ENCODE measurements around the gene PSG6.
"Not testable (repeated sequence)": the region's sequence is repeated elsewhere in the genome, so short reads cannot be mapped to it uniquely, and the experiment has no call there.

The PSG6 gene

DNA sequence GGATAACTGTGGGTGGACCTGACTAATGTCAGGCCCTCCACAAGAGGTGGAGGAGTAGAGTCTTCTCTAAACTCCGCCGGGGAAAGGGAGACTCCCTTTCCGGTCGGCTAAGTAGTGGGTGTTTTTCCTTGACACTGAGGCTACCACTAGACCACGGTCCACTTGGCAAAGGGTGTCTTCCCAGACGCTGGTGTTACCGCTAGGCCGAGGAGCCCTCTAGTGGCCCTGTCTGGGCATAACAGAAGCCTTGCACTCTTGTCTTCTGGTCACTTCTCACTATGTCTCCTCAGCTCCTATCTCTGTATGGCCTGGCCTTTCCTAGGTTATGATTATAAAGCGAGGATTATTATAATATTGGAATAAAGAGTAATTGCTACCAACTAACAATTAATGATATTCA lies 5.4 kb upstream of the PSG6 start:
- not testable (repeated sequence) for H3K27me3 ChIP-seq (ENCODE audit: insufficient read depth, low read length, poor library complexity, severe bottlenecking); H3K79me2 ChIP-seq (ENCODE audit: insufficient read depth, low read length); H3K36me3 ChIP-seq (ENCODE audit: insufficient read depth, low read length); H3K9me3 ChIP-seq (ENCODE audit: insufficient read depth, low read depth, low read length); H3K9me2 ChIP-seq (replicated peaks; ENCODE audit: low read depth, low read length); H2AFZ ChIP-seq (ENCODE audit: low read length); H3K4me1 ChIP-seq (ENCODE audit: insufficient read depth, low read length, poor library complexity, severe bottlenecking); H3K4me3 ChIP-seq (ENCODE audit: low read length, poor library complexity, severe bottlenecking); H3F3A ChIP-seq (ENCODE audit: low read depth); H3K4me2 ChIP-seq (ENCODE audit: low read depth, low read length, poor library complexity, severe bottlenecking); H3K9ac ChIP-seq (ENCODE audit: low read depth, low read length, poor library complexity, severe bottlenecking); H4K20me1 ChIP-seq (ENCODE audit: insufficient read depth, low read length, poor library complexity, severe bottlenecking)
- TF ChIP-seq, protein P1, sequence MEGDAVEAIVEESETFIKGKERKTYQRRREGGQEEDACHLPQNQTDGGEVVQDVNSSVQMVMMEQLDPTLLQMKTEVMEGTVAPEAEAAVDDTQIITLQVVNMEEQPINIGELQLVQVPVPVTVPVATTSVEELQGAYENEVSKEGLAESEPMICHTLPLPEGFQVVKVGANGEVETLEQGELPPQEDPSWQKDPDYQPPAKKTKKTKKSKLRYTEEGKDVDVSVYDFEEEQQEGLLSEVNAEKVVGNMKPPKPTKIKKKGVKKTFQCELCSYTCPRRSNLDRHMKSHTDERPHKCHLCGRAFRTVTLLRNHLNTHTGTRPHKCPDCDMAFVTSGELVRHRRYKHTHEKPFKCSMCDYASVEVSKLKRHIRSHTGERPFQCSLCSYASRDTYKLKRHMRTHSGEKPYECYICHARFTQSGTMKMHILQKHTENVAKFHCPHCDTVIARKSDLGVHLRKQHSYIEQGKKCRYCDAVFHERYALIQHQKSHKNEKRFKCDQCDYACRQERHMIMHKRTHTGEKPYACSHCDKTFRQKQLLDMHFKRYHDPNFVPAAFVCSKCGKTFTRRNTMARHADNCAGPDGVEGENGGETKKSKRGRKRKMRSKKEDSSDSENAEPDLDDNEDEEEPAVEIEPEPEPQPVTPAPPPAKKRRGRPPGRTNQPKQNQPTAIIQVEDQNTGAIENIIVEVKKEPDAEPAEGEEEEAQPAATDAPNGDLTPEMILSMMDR (conservative IDR thresholded peaks at IDR 0.05; ENCODE audit: low read length): peak; percentile 59

DNA sequence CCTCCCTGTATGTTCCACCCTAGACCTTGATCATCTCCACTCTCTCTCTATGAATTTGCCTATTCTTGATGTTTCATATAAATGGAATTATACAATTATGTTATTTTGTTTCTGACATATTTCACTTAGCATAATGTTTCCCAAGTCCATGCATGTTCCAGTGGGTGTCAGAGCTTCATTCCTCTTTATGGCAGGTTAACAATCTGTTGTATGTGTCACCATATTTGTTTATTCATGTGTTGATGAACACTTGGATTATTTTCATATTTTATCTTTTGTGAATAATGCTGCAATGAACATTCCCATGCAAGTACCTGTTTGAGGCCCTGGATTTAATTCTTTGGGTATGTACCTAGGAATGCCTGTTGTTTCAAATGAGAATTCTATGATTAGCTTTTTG lies 3.3 kb upstream of the PSG6 start:
- H3K4me3 ChIP-seq (ENCODE audit: low read length, poor library complexity, severe bottlenecking); H3K4me1 ChIP-seq (ENCODE audit: insufficient read depth, low read length, poor library complexity, severe bottlenecking); H3K4me2 ChIP-seq (ENCODE audit: low read depth, low read length, poor library complexity, severe bottlenecking); H2AFZ ChIP-seq (ENCODE audit: low read length); H3K9ac ChIP-seq (ENCODE audit: low read depth, low read length, poor library complexity, severe bottlenecking); H3K79me2 ChIP-seq (ENCODE audit: insufficient read depth, low read length); H3K9me2 ChIP-seq (replicated peaks; ENCODE audit: low read depth, low read length); H3F3A ChIP-seq (ENCODE audit: low read depth); H3K9me3 ChIP-seq (ENCODE audit: insufficient read depth, low read depth, low read length); H4K20me1 ChIP-seq (ENCODE audit: insufficient read depth, low read length, poor library complexity, severe bottlenecking); H3K27me3 ChIP-seq (ENCODE audit: insufficient read depth, low read length, poor library complexity, severe bottlenecking); H3K36me3 ChIP-seq (ENCODE audit: insufficient read depth, low read length): not testable (repeated sequence)

DNA sequence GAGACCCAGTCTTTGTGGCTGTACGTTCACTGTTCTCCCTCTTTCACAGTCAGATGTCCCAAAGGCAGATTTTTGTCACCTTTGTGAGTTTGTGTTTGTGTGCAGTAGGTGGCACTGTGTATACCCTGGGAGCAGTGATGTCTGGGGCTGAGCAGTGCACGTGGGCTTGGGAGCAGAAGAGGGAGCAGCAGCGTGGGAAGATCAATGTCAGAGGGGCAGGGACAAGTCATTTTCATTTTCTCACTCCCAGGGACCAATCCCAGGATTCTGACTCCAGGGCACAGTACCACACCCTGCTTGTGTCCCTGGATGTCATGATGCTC lies 2.0 kb upstream of the PSG6 start:
- Histone ChIP-seq H3K27me3 (ENCODE audit: insufficient read depth, low read length, poor library complexity, severe bottlenecking) (no peaks in the 10 kb centered on the region), H3F3A (ENCODE audit: low read depth) (no peaks in the 10 kb centered on the region), H3K4me3 (ENCODE audit: low read length, poor library complexity, severe bottlenecking) (no peak overlapping the region), H3K4me2 (ENCODE audit: low read depth, low read length, poor library complexity, severe bottlenecking) (no peak overlapping the region), H3K9ac (ENCODE audit: low read depth, low read length, poor library complexity, severe bottlenecking) (no peak overlapping the region), H3K9me3 (ENCODE audit: insufficient read depth, low read depth, low read length) (no peaks in the 10 kb centered on the region), H3K9me2 (replicated peaks; ENCODE audit: low read depth, low read length) (no peaks in the 10 kb centered on the region), H3K36me3 (ENCODE audit: insufficient read depth, low read length) (no peaks in the 10 kb centered on the region), H4K20me1 (ENCODE audit: insufficient read depth, low read length, poor library complexity, severe bottlenecking) (no peaks in the 10 kb centered on the region), H3K79me2 (ENCODE audit: insufficient read depth, low read length) (no peaks in the 10 kb centered on the region), H2AFZ (ENCODE audit: low read length) (no peak overlapping the region), H3K4me1 (ENCODE audit: insufficient read depth, low read length, poor library complexity, severe bottlenecking) (no peaks in the 10 kb centered on the region)
- TF ChIP-seq, protein P1 (conservative IDR thresholded peaks at IDR 0.05; ENCODE audit: low read length): peak; percentile 11; the same call in 1 of the 2 replicates
- TF ChIP-seq EZH2phosphoT487 (IDR thresholded peaks at IDR 0.05; ENCODE audit: borderline replicate concordance): no peak

DNA sequence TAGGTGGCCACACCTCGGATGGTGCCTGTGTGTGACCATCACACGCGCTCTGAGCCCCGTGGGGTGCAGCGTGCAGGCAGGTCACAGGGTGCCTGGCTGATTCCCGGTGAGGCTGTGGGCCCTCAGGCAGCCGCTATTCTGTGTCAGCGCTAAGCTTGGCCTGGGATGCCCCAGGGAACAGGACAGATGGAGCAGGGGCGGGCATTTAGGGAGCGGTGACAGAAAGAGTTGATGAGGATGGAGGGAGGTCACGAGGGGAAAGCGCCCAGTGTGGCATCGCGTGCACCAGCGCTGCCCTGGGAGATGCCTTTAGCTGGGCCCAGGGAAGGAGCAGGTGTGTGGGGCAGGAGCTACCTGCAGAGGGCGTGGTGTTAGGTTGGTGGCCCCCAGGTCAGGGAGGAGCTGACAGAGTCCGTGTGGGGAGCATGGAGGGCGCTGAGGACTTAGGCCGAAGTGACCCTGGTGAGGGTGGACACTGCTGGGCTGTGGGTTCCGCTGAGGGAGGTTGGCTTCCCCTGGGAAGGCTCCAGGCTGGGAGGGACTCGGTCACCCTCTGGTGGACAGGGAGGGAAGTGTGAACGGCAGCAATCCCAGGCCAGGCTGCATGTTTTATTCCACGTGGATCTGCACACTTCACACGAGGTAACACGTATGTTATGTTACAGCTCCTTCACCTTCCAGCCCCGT lies 1.5 kb upstream of the PSG6 start:
- H3K9ac ChIP-seq (ENCODE audit: low read depth, low read length, poor library complexity, severe bottlenecking); H3K79me2 ChIP-seq (ENCODE audit: insufficient read depth, low read length); H3K4me3 ChIP-seq (ENCODE audit: low read length, poor library complexity, severe bottlenecking); H3K9me2 ChIP-seq (replicated peaks; ENCODE audit: low read depth, low read length); H3K9me3 ChIP-seq (ENCODE audit: insufficient read depth, low read depth, low read length); H3K27me3 ChIP-seq (ENCODE audit: insufficient read depth, low read length, poor library complexity, severe bottlenecking); H3K36me3 ChIP-seq (ENCODE audit: insufficient read depth, low read length); H3F3A ChIP-seq (ENCODE audit: low read depth); H2AFZ ChIP-seq (ENCODE audit: low read length); H4K20me1 ChIP-seq (ENCODE audit: insufficient read depth, low read length, poor library complexity, severe bottlenecking); H3K4me1 ChIP-seq (ENCODE audit: insufficient read depth, low read length, poor library complexity, severe bottlenecking); H3K4me2 ChIP-seq (ENCODE audit: low read depth, low read length, poor library complexity, severe bottlenecking): not testable (repeated sequence)
- TF ChIP-seq, protein P1 (conservative IDR thresholded peaks at IDR 0.05; ENCODE audit: low read length): peak; percentile 29; the same call in 1 of the 2 replicates

DNA sequence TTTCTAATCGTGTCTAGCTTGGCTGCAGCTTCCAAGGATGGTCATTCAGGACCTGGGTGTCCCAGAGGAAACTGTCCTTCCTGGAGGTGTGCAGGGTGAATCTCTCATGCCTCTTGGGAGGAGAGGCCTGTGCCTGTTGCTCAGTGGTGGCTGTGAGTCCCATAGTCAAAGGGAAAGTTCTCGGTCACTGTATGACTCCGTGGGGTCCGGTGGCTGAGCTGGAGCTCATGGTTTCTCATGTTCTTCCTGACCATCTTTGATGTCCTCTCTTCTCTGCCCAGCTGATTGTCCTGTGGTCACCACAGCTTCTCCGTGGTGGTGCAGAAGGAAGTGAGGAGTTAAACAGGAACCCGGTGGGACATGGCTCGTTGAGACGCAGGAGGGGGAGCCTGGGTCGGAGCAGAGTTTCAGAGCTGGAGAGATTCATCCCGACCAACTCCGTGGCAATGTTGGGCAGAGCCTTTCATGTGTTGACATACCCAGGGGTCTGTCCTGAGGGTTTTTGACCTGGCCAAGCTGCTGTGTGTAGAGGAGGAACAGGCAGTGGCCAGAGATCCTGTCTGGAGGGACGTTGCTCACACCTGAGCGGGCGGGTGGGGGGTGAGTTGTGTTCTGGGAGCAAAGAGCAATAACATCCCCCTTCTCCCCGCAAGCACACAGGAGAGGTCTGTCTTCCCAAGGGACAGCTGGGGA lies 829 bp upstream of the PSG6 start:
- H4K20me1 ChIP-seq (ENCODE audit: insufficient read depth, low read length, poor library complexity, severe bottlenecking); H3K9me2 ChIP-seq (replicated peaks; ENCODE audit: low read depth, low read length); H3K9ac ChIP-seq (ENCODE audit: low read depth, low read length, poor library complexity, severe bottlenecking); H3K36me3 ChIP-seq (ENCODE audit: insufficient read depth, low read length); H2AFZ ChIP-seq (ENCODE audit: low read length); H3F3A ChIP-seq (ENCODE audit: low read depth); H3K4me2 ChIP-seq (ENCODE audit: low read depth, low read length, poor library complexity, severe bottlenecking); H3K27me3 ChIP-seq (ENCODE audit: insufficient read depth, low read length, poor library complexity, severe bottlenecking); H3K4me1 ChIP-seq (ENCODE audit: insufficient read depth, low read length, poor library complexity, severe bottlenecking); H3K4me3 ChIP-seq (ENCODE audit: low read length, poor library complexity, severe bottlenecking); H3K9me3 ChIP-seq (ENCODE audit: insufficient read depth, low read depth, low read length); H3K79me2 ChIP-seq (ENCODE audit: insufficient read depth, low read length): not testable (repeated sequence)

All from Loucy (cell line).